ENCODE data around the gene PCSK9. TPM values are rescaled to one million over a fixed set of nuclear protein-coding genes. Genes with fewer than 3 reads are reported as not detected.

Gene PCSK9
- total and polyA plus RNA-seq, 5 donors = 0.05 TPM; not detected in 4

DNA sequence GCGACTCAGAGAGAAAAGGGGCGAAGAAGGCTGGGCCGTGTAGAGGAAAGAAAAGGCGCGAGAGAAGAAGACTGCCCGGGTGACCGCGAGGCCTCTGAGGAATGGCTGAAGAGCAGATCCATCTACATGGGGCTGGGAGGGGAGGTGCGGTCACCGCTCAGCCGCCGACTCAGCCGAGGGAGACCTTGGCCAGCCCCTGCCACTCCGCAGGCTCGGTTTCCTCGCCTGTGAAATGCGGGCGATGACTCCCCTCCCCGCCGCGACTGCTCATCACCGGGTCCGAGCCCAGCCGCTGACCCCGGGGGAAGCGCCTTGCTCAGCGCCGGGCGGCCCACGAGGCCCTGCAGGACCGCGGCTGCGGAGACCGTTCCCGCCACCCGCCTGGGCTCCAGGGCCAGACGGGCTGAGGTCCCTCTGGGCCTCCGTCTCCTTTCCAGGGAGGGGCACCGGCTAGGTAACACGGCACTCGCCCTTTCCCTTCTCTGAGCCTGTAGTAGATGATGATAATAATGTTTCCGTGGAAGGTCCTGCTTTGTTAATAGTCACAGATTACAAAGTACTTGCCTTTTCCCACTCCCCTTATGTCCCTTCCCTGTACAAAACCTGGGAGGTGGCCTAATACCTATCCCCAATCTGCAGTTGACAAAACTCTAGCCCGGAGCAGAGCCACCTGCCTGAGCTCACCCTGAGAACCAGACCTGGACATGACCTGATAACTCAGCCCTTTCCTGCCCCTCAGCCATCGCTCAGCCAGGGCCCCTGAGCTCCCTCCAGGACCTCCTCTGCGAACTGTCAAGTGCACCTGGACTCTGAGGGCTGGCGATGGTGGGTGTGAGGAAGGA is 42.3 kb upstream of the PCSK9 start:
- no peaks in the 10 kb centered on the region for H3K4me1 ChIP-seq (ENCODE audit: control insufficient read depth, insufficient read depth, low read length)
- H3K27ac ChIP-seq (ENCODE audit: low read length) = no peak overlapping the region
- H3K27me3 ChIP-seq (ENCODE audit: control insufficient read depth, insufficient read depth) = no peaks in the 10 kb centered on the region
- no peak overlapping the region for H3K4me3 ChIP-seq (ENCODE audit: low read length)
- intact Hi-C loops (cut with DNase I) = loop anchor here (2.0 to 5.0 kb wide), 2 partner anchors 45 to 46 kb away; no protein-coding TSS in a partner anchor
- ATAC-seq = peak in 1 of 2 donors; percentile 38
- DNase-seq = no peak
- WGBS = 16% methylated on average over 46 of the region's 46 CpGs
- no peaks in the 10 kb centered on the region for H3K9me3 ChIP-seq (ENCODE audit: control insufficient read depth, low read length)

DNA sequence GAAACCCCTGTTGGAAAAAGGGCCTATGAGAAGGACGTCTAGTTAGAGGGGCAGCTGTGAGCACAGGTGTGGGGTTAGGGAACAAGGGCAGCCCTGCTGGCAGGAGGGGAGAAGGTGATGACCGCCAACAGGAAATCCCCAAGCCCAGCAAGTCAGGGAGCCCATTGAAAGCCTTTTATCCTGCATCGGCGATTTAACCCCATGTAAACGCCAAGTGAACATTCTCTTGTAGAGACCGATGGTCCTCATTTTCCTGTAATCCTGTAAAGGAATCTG is 41.7 kb upstream of the PCSK9 start:
- H3K27me3 ChIP-seq (ENCODE audit: control insufficient read depth, insufficient read depth) = no peaks in the 10 kb centered on the region
- 70% methylated on average over 6 of the region's 6 CpGs for WGBS

DNA sequence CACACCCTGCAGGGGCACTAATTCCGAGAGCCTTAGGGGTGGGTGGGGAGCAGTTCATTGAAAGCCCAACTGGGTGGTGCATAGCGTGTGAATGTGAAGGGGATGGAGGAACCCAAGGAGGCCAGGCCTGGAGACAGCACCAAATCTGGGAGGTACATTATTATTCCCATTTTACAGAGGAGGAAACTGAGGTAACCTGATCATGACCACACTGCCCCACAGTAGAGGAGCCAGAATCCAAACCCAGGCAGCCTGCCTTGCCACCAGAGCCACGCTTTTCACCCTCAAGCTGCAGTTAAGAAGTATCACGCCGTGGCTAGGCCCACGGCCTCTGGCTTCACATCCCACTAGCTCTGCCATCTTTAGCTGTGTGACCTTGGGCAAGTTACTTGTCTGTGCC is 41.2 kb upstream of the PCSK9 start:
- no peak for DNase-seq

More for the DNA sequence above, 41.7 kb upstream of the PCSK9 start:
- intact Hi-C loops (cut with DNase I) = loop anchor here (2.0 to 5.0 kb wide), 2 partner anchors 45 to 47 kb away; no protein-coding TSS in a partner anchor
- no peaks in the 10 kb centered on the region for H3K4me1 ChIP-seq (ENCODE audit: control insufficient read depth, insufficient read depth, low read length)
- ATAC-seq (no peak), DNase-seq (no peak)
- no peak overlapping the region for H3K4me3 ChIP-seq (ENCODE audit: low read length)
- H3K27ac ChIP-seq (ENCODE audit: low read length) = no peak overlapping the region
- no peaks in the 10 kb centered on the region for H3K9me3 ChIP-seq (ENCODE audit: control insufficient read depth, low read length)

DNA sequence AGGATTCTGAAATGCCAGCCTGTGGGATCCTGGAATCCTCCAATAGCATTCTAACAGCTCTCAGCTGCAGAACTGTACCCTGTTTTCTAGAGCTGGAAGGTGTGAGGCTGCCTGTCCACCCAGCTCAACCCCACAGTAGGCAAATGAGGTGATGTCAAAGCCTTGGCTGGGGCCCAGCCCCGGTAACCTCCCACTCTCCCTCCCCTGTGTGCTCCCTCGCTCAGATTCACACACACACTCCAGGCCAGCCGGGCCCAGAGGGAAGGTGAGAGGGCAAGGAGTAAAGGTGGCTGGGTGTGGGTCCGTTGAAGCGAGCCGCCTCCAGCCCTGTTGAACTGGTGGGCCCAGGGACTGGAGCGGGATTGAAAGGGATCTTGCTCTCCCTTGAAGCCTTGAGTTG is 40.7 kb upstream of the PCSK9 start, which contains the start of gene BSND:
Gene BSND, plus strand, starts transcription at position 257 of the 400 bp plus-strand sequence. CDS start 254 bp downstream, outside the sequence.
- no peak within 1 kb of the TSS for H3K27ac ChIP-seq (ENCODE audit: low read length)
- WGBS = 63% methylated on average over 7 of the region's 7 CpGs
- H3K4me1 ChIP-seq (ENCODE audit: control insufficient read depth, insufficient read depth, low read length) = no peaks in the 10 kb centered on the region
- no peak within 1 kb of the TSS for H3K4me3 ChIP-seq (ENCODE audit: low read length)
- DNase-seq = peak in 1 of 3 donors; percentile 37
- intact Hi-C loops (cut with DNase I) = loop anchor here in 2 of 4 donors (5.0 kb wide), 1 partner anchor 46 kb away; no protein-coding TSS in a partner anchor
- no peaks in the 10 kb centered on the region for H3K27me3 ChIP-seq (ENCODE audit: control insufficient read depth, insufficient read depth)
- ATAC-seq = no peak
- no peaks in the 10 kb centered on the region for H3K9me3 ChIP-seq (ENCODE audit: control insufficient read depth, low read length)

More for the DNA sequence above, 41.2 kb upstream of the PCSK9 start:
- ATAC-seq = no peak
- intact Hi-C loops (cut with DNase I) = loop anchor here in 2 of 4 donors (5.0 kb wide), 1 partner anchor 46 kb away; no protein-coding TSS in a partner anchor
- 90% methylated on average over 6 of the region's 6 CpGs for WGBS
- no peak overlapping the region for H3K27ac ChIP-seq (ENCODE audit: low read length)
- H3K4me3 ChIP-seq (ENCODE audit: low read length) = no peak overlapping the region
- no peaks in the 10 kb centered on the region for H3K27me3 ChIP-seq (ENCODE audit: control insufficient read depth, insufficient read depth)
- no peaks in the 10 kb centered on the region for H3K9me3 ChIP-seq (ENCODE audit: control insufficient read depth, low read length)
- H3K4me1 ChIP-seq (ENCODE audit: control insufficient read depth, insufficient read depth, low read length) = no peaks in the 10 kb centered on the region

DNA sequence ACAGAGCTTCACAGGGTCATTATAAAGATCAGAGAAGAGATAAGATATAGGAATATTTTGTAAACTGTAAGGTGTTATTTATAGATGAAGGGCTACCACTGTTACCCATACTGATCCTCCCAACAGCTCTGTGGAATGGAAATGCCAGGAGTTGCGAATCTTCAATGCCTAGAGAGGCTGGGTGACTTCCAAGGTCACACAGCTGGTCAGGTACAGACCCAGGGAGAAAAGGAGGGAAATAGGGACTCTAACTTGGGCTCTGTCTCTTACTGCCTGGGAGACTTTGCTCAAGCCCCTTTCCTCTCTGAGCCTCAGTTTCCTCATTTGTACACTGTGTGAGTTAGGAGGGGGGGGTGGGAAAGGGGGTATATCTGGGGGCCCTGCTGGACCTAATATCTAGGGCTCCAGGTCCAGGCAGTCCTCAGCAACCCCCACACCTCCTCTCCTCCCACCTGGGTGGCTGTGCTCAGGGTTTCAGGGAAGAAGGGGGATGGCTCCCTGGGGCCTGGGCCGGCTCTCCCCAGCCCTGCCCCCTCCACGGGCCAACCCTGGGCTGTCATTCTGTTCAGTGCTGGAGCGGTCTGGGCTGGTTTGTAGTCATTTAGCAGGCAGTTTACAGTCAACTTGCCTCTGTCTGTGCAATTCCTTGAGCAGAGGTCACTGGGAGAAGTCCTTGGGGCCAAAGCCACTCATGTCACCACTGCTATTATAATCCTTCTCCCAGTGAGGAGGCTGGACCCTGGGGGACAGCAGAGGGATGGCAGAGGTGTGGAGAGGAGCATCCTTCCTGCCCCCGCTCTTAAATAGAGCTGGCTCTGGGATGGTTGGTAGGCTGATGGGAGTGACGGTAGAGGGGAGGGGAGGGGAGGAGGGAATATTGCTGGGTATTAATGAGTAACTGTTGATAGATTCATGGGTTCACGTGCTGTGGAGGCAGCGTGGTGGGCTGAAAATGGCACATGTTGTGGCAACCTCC is 39.0 kb upstream of the PCSK9 start:
- no peaks in the 10 kb centered on the region for H3K9me3 ChIP-seq (ENCODE audit: control insufficient read depth, low read length)
- H3K4me3 ChIP-seq (ENCODE audit: low read length) = no peak overlapping the region
- ATAC-seq = no peak
- 64% methylated on average over 8 of the region's 8 CpGs for WGBS
- H3K27ac ChIP-seq (ENCODE audit: low read length) = no peak overlapping the region
- DNase-seq = no peak
- intact Hi-C loops (cut with DNase I) = no loop called here
- H3K4me1 ChIP-seq (ENCODE audit: control insufficient read depth, insufficient read depth, low read length) = no peaks in the 10 kb centered on the region
- no peaks in the 10 kb centered on the region for H3K27me3 ChIP-seq (ENCODE audit: control insufficient read depth, insufficient read depth)

DNA sequence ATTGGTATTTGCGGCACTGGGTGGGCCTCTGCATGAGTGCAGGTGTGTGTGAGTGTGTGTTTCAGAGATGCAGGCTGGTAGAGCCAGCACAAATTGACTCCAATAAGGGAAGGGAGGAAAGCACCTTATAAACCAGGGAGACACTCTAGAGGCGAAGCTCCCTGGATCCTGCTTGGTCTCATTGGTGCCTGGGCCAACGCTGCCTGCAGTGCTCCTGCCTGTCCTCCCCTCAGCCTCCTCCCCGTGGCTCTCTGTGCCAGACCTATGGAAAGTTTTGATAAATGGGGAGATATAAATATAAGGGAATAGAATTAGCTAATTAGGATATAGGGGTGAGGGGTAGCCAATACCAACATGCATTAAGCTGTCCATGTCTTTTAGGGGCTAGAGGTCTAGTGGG is 38.0 kb upstream of the PCSK9 start:
- no peak overlapping the region for H3K27ac ChIP-seq (ENCODE audit: low read length)
- WGBS = 93% methylated on average over 4 of the region's 4 CpGs
- H3K4me1 ChIP-seq (ENCODE audit: control insufficient read depth, insufficient read depth, low read length) = no peaks in the 10 kb centered on the region
- H3K9me3 ChIP-seq (ENCODE audit: control insufficient read depth, low read length) = no peaks in the 10 kb centered on the region
- intact Hi-C loops (cut with DNase I) = no loop called here
- ATAC-seq (no peak), DNase-seq (no peak)
- H3K27me3 ChIP-seq (ENCODE audit: control insufficient read depth, insufficient read depth) = no peaks in the 10 kb centered on the region
- H3K4me3 ChIP-seq (ENCODE audit: low read length) = no peak overlapping the region

DNA sequence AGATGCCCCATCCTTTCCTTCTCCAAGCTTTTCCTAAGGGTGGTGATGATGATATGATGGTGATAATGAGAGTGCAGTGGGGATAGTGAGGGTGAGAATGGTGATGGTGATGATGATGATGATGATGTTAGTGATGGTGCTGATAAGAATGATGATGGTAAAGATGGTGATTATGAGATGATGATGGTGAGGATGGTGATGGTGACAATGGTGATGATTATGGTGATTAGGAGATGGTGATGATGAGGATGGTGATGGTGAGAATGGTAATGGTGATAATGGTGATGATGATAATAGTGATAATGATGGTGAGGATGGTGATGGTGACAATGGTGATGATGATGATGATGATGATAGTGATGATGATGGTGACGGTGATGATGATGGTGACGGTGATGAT is 36.7 kb upstream of the PCSK9 start:
- Histone ChIP-seq H3K4me3 (ENCODE audit: low read length) (no peak overlapping the region), H3K27ac (ENCODE audit: low read length) (no peak overlapping the region), H3K4me1 (ENCODE audit: control insufficient read depth, insufficient read depth, low read length) (no peaks in the 10 kb centered on the region), H3K27me3 (ENCODE audit: control insufficient read depth, insufficient read depth) (no peaks in the 10 kb centered on the region), H3K9me3 (ENCODE audit: control insufficient read depth, low read length) (no peaks in the 10 kb centered on the region)
- WGBS = 53% methylated on average over 2 of the region's 2 CpGs
- no peak for ATAC-seq
- intact Hi-C loops (cut with DNase I) = no loop called here
- DNase-seq = no peak

DNA sequence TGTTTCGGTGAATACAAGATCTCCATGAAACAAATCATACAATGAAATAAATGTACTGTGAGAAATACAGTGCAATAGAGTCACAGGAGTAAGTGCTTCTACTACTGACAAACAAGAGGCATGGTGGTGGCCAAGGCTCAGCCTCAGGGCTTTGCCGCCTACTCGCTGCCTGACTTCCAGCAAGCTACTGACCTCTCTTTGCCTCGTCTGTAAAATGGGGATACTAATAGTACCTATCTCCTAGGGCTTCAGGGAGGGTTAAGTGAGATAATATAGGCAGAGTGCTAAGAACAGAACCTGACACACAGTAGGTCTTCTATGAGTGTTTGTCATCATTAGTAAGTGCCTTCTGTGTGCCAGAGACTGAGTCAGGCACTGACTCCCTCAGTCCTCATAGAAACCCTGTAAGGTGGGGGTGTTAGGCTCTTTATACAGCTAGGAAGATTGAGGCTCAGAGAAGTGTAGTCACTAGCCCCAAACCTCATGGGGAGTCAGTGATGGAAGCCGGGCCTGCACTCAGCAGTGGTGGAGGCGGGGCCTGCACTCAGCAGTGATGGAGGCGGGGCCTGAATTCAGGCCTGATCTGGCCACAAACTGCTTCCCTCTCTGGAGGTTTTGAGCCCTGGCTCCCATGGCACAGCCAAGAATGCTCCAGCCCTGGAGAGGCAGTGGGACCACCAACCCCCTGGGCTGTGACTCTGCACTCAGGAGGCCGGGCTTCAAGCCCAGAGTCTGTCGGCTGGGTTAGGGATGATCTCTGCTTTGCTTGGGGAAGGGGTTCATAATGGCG is 33.8 kb upstream of the PCSK9 start:
- no peaks in the 10 kb centered on the region for H3K4me1 ChIP-seq (ENCODE audit: control insufficient read depth, insufficient read depth, low read length)
- DNase-seq = no peak
- intact Hi-C loops (cut with DNase I) = no loop called here
- no peaks in the 10 kb centered on the region for H3K9me3 ChIP-seq (ENCODE audit: control insufficient read depth, low read length)
- H3K27ac ChIP-seq (ENCODE audit: low read length) = no peak overlapping the region
- no peaks in the 10 kb centered on the region for H3K27me3 ChIP-seq (ENCODE audit: control insufficient read depth, insufficient read depth)
- ATAC-seq = no peak
- H3K4me3 ChIP-seq (ENCODE audit: low read length) = no peak overlapping the region
- 81% methylated on average over 10 of the region's 10 CpGs for WGBS

DNA sequence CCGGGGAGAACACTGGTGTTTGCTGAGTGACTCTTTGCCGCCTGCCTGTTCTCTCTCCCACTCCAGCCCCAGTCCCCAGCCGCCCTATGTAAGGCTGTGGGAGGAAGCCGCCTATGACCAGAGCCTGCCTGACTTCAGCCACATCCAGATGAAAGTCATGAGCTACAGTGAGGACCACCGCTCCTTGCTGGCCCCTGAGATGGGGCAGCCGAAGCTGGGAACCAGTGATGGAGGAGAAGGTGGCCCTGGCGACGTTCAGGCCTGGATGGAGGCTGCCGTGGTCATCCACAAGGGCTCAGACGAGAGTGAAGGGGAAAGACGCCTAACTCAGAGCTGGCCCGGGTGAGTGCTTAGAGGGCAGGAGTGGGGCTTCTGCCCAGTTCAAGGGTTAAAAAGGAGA is 32.4 kb upstream of the PCSK9 start:
- 90% methylated on average over 12 of the region's 12 CpGs for WGBS
- DNase-seq = no peak

DNA sequence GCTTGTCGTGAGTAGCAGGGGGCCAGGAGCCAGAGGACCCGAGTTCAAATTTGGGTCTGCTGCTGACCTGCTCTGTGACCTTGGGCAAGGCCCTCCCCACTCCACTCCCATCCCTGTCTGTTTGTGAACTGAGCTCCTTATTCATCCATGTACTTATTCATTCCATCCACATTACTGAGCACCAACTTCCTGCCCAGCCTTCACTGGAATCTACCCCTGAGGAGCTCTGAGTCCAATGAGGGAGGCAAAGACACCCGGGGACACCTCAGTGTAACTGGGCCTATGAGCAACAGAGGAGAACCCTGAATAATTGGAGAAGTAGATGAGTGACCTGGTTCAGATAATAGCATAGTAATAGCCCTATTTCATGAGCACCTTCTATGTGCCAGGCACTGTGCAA is 31.7 kb upstream of the PCSK9 start:
- no peak for ATAC-seq
- 90% methylated on average over 3 of the region's 3 CpGs for WGBS
- no peaks in the 10 kb centered on the region for H3K27me3 ChIP-seq (ENCODE audit: control insufficient read depth, insufficient read depth)

More for the DNA sequence above, 32.4 kb upstream of the PCSK9 start:
- no peaks in the 10 kb centered on the region for H3K4me1 ChIP-seq (ENCODE audit: control insufficient read depth, insufficient read depth, low read length)
- H3K9me3 ChIP-seq (ENCODE audit: control insufficient read depth, low read length) = no peaks in the 10 kb centered on the region
- H3K27me3 ChIP-seq (ENCODE audit: control insufficient read depth, insufficient read depth) = no peaks in the 10 kb centered on the region
- ATAC-seq = no peak
- no peak overlapping the region for H3K27ac ChIP-seq (ENCODE audit: low read length)
- no peak overlapping the region for H3K4me3 ChIP-seq (ENCODE audit: low read length)
- intact Hi-C loops (cut with DNase I) = no loop called here

More for the DNA sequence above, 31.7 kb upstream of the PCSK9 start:
- intact Hi-C loops (cut with DNase I) = no loop called here
- no peak for DNase-seq
- Histone ChIP-seq H3K4me3 (ENCODE audit: low read length) (no peak overlapping the region), H3K9me3 (ENCODE audit: control insufficient read depth, low read length) (no peaks in the 10 kb centered on the region), H3K4me1 (ENCODE audit: control insufficient read depth, insufficient read depth, low read length) (no peaks in the 10 kb centered on the region), H3K27ac (ENCODE audit: low read length) (no peak overlapping the region)
